ENCODE results near the gene PDXK.

- TF ChIP-seq CTCF (IDR thresholded peaks at IDR 0.05) (no peak), POLR2A (IDR thresholded peaks at IDR 0.05) (no peak)
These were observed 45.9 kb downstream of the PDXK start for GRCh38 chr21:43764576-43765495.
